ENCODE results near the gene USP24. TPM values are rescaled to one million over a fixed set of nuclear protein-coding genes. Genes with fewer than 3 reads are reported as not detected.

The USP24 gene
- total RNA-seq, 1 donor from 2014 or later = 50.5 TPM

DNA sequence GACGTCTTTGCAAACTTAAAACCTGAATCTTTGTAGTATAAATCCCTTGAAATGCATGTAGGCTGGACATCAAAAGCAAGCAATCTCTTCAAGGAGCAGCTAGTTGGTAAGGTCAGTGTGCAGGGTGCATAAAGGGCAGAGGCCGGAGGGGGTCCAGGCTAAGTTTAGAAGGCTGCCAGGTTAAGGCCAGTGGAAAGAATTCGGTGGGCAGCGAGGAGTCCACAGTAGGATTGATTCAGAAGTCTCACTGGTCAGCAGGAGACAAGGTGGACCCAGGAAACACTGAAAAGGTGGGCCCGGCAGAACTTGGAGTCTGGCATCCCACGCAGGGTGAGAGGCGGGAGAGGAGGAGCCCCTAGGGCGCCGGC, 176.2 kb downstream of the USP24 start:
- Histone ChIP-seq H3K27ac (no peak overlapping the region), H4K20me1 (ENCODE audit: low read depth) (peaks cover 14% of the 10 kb centered on the region), H3K9ac (no peak overlapping the region), H2AFZ (replicated peaks) (peak overlapping the region; percentile 97), H3K27me3 (peaks cover 52% of the 10 kb centered on the region), H3K4me2 (peak overlapping the region; percentile 98), H3K4me1 (peaks cover 8% of the 10 kb centered on the region), H3K79me2 (ENCODE audit: low read depth) (peaks cover 14% of the 10 kb centered on the region), H3K36me3 (no peaks in the 10 kb centered on the region), H3K4me3 (peak overlapping the region; percentile 70), H3K9me3 (ENCODE audit: low read depth) (no peaks in the 10 kb centered on the region), H3F3A (ENCODE audit: low read depth) (no peaks in the 10 kb centered on the region)
- Mint-ChIP-seq H3K4me3 (peak overlapping the region; percentile 86), H3K27ac (no peak overlapping the region), H3K36me3 (peaks cover 2% of the 10 kb centered on the region), H3K4me1 (peaks cover 23% of the 10 kb centered on the region), H3K9me3 (no peaks in the 10 kb centered on the region), H3K27me3 (ENCODE audit: insufficient read depth, low read depth) (peaks cover 56% of the 10 kb centered on the region)
- TF ChIP-seq EZH2phosphoT487 (IDR thresholded peaks at IDR 0.05) (no peak), EZH2 (IDR thresholded peaks at IDR 0.05) (no peak)
- TF ChIP-seq, protein P1, sequence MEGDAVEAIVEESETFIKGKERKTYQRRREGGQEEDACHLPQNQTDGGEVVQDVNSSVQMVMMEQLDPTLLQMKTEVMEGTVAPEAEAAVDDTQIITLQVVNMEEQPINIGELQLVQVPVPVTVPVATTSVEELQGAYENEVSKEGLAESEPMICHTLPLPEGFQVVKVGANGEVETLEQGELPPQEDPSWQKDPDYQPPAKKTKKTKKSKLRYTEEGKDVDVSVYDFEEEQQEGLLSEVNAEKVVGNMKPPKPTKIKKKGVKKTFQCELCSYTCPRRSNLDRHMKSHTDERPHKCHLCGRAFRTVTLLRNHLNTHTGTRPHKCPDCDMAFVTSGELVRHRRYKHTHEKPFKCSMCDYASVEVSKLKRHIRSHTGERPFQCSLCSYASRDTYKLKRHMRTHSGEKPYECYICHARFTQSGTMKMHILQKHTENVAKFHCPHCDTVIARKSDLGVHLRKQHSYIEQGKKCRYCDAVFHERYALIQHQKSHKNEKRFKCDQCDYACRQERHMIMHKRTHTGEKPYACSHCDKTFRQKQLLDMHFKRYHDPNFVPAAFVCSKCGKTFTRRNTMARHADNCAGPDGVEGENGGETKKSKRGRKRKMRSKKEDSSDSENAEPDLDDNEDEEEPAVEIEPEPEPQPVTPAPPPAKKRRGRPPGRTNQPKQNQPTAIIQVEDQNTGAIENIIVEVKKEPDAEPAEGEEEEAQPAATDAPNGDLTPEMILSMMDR (IDR thresholded peaks at IDR 0.05) = no peak
- DNase-seq (ENCODE audit: low spot score) = no peak

DNA sequence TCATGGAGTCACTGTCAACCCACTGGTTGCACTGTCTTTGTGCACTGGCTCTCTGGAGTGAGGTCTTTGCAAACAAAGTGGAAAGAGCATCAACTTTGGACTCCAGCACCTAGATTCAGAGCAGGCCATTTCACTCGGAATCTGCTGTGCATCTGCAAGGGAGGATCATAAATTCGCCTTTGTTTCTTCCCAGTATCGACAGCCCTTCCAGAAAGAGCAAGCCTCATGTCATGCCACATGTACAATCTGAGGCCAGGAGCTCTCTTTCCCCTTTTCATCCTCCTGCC, 176.7 kb downstream of the USP24 start:
- Histone ChIP-seq H3K79me2 (ENCODE audit: low read depth) (peaks cover 14% of the 10 kb centered on the region), H3K4me1 (peaks cover 10% of the 10 kb centered on the region), H3K27me3 (peaks cover 52% of the 10 kb centered on the region), H3K4me3 (no peak overlapping the region), H3F3A (ENCODE audit: low read depth) (peaks cover 4% of the 10 kb centered on the region), H3K27ac (no peak overlapping the region), H2AFZ (replicated peaks) (no peak overlapping the region), H3K9me3 (ENCODE audit: low read depth) (no peaks in the 10 kb centered on the region), H4K20me1 (ENCODE audit: low read depth) (peaks cover 14% of the 10 kb centered on the region), H3K9ac (no peak overlapping the region), H3K36me3 (no peaks in the 10 kb centered on the region), H3K4me2 (no peak overlapping the region)
- Mint-ChIP-seq H3K27ac (no peak overlapping the region), H3K4me3 (peak overlapping the region; percentile 86), H3K9me3 (no peaks in the 10 kb centered on the region), H3K27me3 (ENCODE audit: insufficient read depth, low read depth) (peaks cover 56% of the 10 kb centered on the region), H3K36me3 (peaks cover 2% of the 10 kb centered on the region), H3K4me1 (peaks cover 25% of the 10 kb centered on the region)
- DNase-seq (ENCODE audit: low spot score) = no peak
- no peak for TF ChIP-seq EZH2phosphoT487 (IDR thresholded peaks at IDR 0.05)
- TF ChIP-seq, protein P1 (IDR thresholded peaks at IDR 0.05) = no peak
- TF ChIP-seq EZH2 (IDR thresholded peaks at IDR 0.05) = no peak

DNA sequence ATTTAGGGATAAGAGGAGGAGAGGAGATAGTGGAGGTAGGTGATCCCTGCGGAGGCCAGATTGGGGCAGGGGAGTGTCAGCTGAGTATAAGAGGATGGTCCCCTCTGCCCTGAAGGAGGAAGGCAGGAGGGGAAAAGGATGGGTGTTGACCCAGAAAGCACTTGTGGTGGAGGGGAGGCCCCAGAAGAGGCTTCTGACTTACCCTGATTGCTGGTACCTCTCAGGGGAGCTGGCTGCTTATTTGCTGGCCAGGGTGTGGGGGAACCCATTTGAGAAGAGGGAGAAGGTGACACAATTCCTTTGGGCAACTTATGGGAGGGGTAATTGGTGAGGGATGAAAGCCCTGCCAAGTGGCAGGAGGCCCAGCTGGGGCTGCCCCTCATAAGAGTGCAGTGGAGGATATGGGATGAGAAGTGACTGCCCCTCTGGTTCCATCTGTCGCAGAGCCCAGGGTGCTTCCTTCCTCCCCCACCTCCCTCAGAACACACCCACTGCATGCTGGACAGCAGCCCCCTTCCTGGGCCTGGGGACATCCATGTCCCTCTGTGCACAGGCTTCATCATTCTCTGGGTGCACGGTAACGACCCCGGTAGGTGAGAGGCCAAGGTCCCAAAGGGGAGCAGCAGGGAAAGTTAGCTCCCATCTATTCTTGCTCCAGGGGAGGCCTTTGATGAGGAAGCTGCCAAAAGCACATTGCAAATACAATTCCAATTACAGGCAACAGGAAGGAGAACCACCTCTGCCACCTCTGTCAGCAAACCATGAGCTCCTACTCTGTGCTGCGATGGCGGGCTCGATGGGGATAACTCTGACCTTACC, 177.2 kb downstream of the USP24 start:
- H3K9me3 ChIP-seq (ENCODE audit: low read depth) = no peaks in the 10 kb centered on the region
- Mint-ChIP-seq H3K27me3 (ENCODE audit: insufficient read depth, low read depth) (peaks cover 58% of the 10 kb centered on the region), H3K4me3 (no peak overlapping the region), H3K27ac (no peak overlapping the region), H3K4me1 (peaks cover 30% of the 10 kb centered on the region), H3K9me3 (peaks cover 2% of the 10 kb centered on the region), H3K36me3 (peaks cover 2% of the 10 kb centered on the region)
- no peak overlapping the region for H3K4me3 ChIP-seq
- no peak overlapping the region for H3K9ac ChIP-seq
- no peak for DNase-seq (ENCODE audit: low spot score)
- peaks cover 14% of the 10 kb centered on the region for H3K79me2 ChIP-seq (ENCODE audit: low read depth)
- peaks cover 10% of the 10 kb centered on the region for H3F3A ChIP-seq (ENCODE audit: low read depth)
- H3K36me3 ChIP-seq = no peaks in the 10 kb centered on the region
- H3K27me3 ChIP-seq = peaks cover 52% of the 10 kb centered on the region
- H3K4me2 ChIP-seq = no peak overlapping the region
- no peak overlapping the region for H2AFZ ChIP-seq (replicated peaks)
- TF ChIP-seq, protein P1 (IDR thresholded peaks at IDR 0.05) = no peak
- TF ChIP-seq EZH2 (IDR thresholded peaks at IDR 0.05) (no peak), EZH2phosphoT487 (IDR thresholded peaks at IDR 0.05) (no peak)
- peaks cover 14% of the 10 kb centered on the region for H4K20me1 ChIP-seq (ENCODE audit: low read depth)
- no peak overlapping the region for H3K27ac ChIP-seq
- H3K4me1 ChIP-seq = peaks cover 16% of the 10 kb centered on the region
